PFSK-1 (cell line): ENCODE data around the gene SNRPB.

Experiments
- FOXP2 ChIP-seq: optimal IDR thresholded peaks from 2 replicates; pipeline ENCODE3; 2011; ENCODE audit warnings: borderline replicate concordance, control low read depth, inconsistent platforms; ENCODE audit not compliant: insufficient read depth; ENCODE audit errors: extremely low read length, extremely low read depth
- POLR2AphosphoS5 ChIP-seq: IDR thresholded peaks from 2 replicates; pipeline ENCODE4 v1.6.1; 2012; ENCODE audit warnings: low read depth, mild to moderate bottlenecking, control low read depth, low read length, moderate library complexity
- SIN3A ChIP-seq: IDR thresholded peaks from 2 replicates; pipeline ENCODE4 v1.6.1; 2012; ENCODE audit warnings: mild to moderate bottlenecking, low read length, moderate library complexity, borderline replicate concordance; ENCODE audit not compliant: insufficient read depth
- TAF1 ChIP-seq: IDR thresholded peaks from 2 replicates; pipeline ENCODE4 v1.6.1; 2012; ENCODE audit warnings: low read length, control low read depth, borderline replicate concordance; ENCODE audit not compliant: insufficient read depth
- TF ChIP-seq, protein P1 (sequence below), 2 experiments: IDR thresholded peaks; 2 replicates each; pipeline versions ENCODE4 v1.6.1 to v1.8.0; 2011 to 2012; ENCODE audit warnings: low read depth in 2 of 2, low read length in 2 of 2, control low read depth in 1 of 2, inconsistent platforms in 1 of 2, mild to moderate bottlenecking in 1 of 2, moderate library complexity in 1 of 2; ENCODE audit not compliant: insufficient read depth in 1 of 2

DNA sequence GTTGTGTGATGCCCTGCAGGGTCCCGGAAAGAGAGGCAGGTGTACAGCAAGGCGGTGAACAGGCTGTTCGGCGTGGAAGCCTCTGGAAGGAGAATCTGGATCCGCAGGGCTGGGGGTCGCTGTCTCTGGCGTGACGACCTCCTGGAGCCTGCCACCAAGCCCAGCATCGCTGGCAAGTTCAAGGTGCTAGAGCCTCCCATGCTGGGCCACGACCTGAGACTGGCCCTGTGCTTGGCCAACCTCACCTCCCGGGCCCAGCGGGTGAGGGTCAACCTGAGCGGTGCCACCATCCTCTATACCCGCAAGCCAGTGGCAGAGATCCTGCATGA, 53.4 kb downstream of the SNRPB start:
- TF ChIP-seq, protein P1, sequence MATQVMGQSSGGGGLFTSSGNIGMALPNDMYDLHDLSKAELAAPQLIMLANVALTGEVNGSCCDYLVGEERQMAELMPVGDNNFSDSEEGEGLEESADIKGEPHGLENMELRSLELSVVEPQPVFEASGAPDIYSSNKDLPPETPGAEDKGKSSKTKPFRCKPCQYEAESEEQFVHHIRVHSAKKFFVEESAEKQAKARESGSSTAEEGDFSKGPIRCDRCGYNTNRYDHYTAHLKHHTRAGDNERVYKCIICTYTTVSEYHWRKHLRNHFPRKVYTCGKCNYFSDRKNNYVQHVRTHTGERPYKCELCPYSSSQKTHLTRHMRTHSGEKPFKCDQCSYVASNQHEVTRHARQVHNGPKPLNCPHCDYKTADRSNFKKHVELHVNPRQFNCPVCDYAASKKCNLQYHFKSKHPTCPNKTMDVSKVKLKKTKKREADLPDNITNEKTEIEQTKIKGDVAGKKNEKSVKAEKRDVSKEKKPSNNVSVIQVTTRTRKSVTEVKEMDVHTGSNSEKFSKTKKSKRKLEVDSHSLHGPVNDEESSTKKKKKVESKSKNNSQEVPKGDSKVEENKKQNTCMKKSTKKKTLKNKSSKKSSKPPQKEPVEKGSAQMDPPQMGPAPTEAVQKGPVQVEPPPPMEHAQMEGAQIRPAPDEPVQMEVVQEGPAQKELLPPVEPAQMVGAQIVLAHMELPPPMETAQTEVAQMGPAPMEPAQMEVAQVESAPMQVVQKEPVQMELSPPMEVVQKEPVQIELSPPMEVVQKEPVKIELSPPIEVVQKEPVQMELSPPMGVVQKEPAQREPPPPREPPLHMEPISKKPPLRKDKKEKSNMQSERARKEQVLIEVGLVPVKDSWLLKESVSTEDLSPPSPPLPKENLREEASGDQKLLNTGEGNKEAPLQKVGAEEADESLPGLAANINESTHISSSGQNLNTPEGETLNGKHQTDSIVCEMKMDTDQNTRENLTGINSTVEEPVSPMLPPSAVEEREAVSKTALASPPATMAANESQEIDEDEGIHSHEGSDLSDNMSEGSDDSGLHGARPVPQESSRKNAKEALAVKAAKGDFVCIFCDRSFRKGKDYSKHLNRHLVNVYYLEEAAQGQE (IDR thresholded peaks at IDR 0.05; ENCODE audit: insufficient read depth in 1 of 2, low read depth in 2 of 2, low read length in 2 of 2) = no peak
- no peak for TF ChIP-seq POLR2AphosphoS5
- no peak for TF ChIP-seq TAF1
- no peak for TF ChIP-seq FOXP2
- no peak for TF ChIP-seq SIN3A
